ENCODE measurements around the gene GALNT14. TPM values are rescaled to one million over a fixed set of nuclear protein-coding genes. Genes with fewer than 3 reads are reported as not detected.
A peak's percentile ranks its signal among the peaks of the same experiment; 100 is the strongest.
"Not testable (repeated sequence)": the region's sequence is repeated elsewhere in the genome, so short reads cannot be mapped to it uniquely, and the experiment has no call there.

The GALNT14 gene, protein sequence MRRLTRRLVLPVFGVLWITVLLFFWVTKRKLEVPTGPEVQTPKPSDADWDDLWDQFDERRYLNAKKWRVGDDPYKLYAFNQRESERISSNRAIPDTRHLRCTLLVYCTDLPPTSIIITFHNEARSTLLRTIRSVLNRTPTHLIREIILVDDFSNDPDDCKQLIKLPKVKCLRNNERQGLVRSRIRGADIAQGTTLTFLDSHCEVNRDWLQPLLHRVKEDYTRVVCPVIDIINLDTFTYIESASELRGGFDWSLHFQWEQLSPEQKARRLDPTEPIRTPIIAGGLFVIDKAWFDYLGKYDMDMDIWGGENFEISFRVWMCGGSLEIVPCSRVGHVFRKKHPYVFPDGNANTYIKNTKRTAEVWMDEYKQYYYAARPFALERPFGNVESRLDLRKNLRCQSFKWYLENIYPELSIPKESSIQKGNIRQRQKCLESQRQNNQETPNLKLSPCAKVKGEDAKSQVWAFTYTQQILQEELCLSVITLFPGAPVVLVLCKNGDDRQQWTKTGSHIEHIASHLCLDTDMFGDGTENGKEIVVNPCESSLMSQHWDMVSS
- total RNA-seq (1 to 10 TPM; 2.1 to 2.8 TPM), polyA plus RNA-seq (1 to 10 TPM in 1 of 2 donors, under 1 TPM in 1; 0.85 to 2.8 TPM)
- long read RNA-seq, donor 1, partial matches to known transcripts: 0 of 1 reads
- long read RNA-seq, donor 1, other reads (novel, unspliced or antisense): 0 of 1 reads
- long read RNA-seq, donor 2: 0 reads
- long read RNA-seq, donor 3, partial matches to known transcripts: 0 of 2 reads
- long read RNA-seq, donor 3, other reads (novel, unspliced or antisense): 0 of 2 reads
- long read RNA-seq, donor 4: 0 reads
- long read RNA-seq, donor 5: 0 reads

- TF ChIP-seq CTCF (IDR thresholded peaks at IDR 0.05; ENCODE audit: control extremely low read depth, extremely low read depth): no peak
- ATAC-seq (ENCODE audit: insufficient read depth, low FRiP score) (peak; percentile 61), DNase-seq (peak; percentile 66 to 70 (median 69))
- H3K4me1 ChIP-seq (ENCODE audit: control insufficient read depth in 5 of 5, insufficient read depth in 5 of 5, low read length in 5 of 5): peaks cover 0 to 11% (median 0%) of the 10 kb centered on the region in 5 donors
- H3K27ac ChIP-seq (ENCODE audit: low read depth in 1 of 2, low read length in 1 of 2): no peak within 1 kb of the TSS
- no peak within 1 kb of the TSS for H3K9ac ChIP-seq (ENCODE audit: insufficient read depth in 1 of 2, low read length in 2 of 2)
- peaks cover 0 to 2% (median 0%) of the 10 kb centered on the region in 4 donors for H3K9me3 ChIP-seq (ENCODE audit: control insufficient read depth in 4 of 4, insufficient read depth in 3 of 4, low read length in 3 of 4)
- peak within 1 kb of the TSS; percentile 51 for H3K4me3 ChIP-seq
- 2% methylated on average over 63 to 95 of the region's 95 CpGs for WGBS, 2 donors
- H3K27me3 ChIP-seq (ENCODE audit: control insufficient read depth in 3 of 3, insufficient read depth in 3 of 3, low read length in 2 of 3): peaks cover 0 to 46% (median 38%) of the 10 kb centered on the region in 3 donors
- H3K36me3 ChIP-seq (ENCODE audit: control insufficient read depth in 4 of 4, insufficient read depth in 4 of 4, low read length in 4 of 4): no peaks in the 10 kb centered on the region
Measured at GRCh38 chr2:31138037-31138962, at the start of gene GALNT14. GALNT14 (minus strand) TSS chr2:31138440; CDS start chr2:31138086, 354 bp downstream.

DNA sequence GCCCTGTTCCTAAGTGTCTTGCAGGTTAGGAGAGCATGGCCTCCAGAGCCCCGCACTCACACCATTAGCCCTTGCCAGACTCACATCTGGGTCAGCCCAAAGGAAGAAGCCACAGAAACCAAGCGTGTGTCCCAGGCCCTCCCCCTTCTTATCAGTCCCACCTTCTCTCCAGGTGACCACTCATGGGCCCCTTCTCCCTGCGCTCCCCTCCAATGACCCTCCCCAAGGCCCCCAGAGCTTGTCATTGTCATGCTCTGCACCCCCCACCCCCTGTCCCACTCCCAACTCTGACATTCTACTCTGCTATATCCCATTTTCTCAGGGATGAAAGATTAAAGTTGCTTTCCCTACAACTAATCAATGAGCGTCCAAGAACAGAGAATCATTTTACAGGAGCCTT, 48.9 kb upstream of the GALNT14 start:
- DNase-seq: no peak
- Histone ChIP-seq H3K9ac (ENCODE audit: insufficient read depth in 1 of 2, low read length in 2 of 2) (no peak overlapping the region), H3K4me1 (ENCODE audit: control insufficient read depth in 5 of 5, insufficient read depth in 5 of 5, low read length in 5 of 5) (no peaks in the 10 kb centered on the region), H3K4me3 (no peak overlapping the region), H3K36me3 (ENCODE audit: control insufficient read depth in 4 of 4, insufficient read depth in 4 of 4, low read length in 4 of 4) (no peaks in the 10 kb centered on the region), H3K27ac (ENCODE audit: low read depth in 1 of 2, low read length in 1 of 2) (no peak overlapping the region), H3K27me3 (ENCODE audit: control insufficient read depth in 3 of 3, insufficient read depth in 3 of 3, low read length in 2 of 3) (peaks cover 0 to 7% (median 5%) of the 10 kb centered on the region in 3 donors), H3K9me3 (ENCODE audit: control insufficient read depth in 4 of 4, insufficient read depth in 3 of 4, low read length in 3 of 4) (no peaks in the 10 kb centered on the region)
- 88 to 93% methylated on average over 3 to 4 of the region's 4 CpGs for WGBS, 2 donors
- no peak for TF ChIP-seq CTCF (IDR thresholded peaks at IDR 0.05; ENCODE audit: control extremely low read depth, extremely low read depth)
- ATAC-seq (ENCODE audit: insufficient read depth, low FRiP score): no peak

DNA sequence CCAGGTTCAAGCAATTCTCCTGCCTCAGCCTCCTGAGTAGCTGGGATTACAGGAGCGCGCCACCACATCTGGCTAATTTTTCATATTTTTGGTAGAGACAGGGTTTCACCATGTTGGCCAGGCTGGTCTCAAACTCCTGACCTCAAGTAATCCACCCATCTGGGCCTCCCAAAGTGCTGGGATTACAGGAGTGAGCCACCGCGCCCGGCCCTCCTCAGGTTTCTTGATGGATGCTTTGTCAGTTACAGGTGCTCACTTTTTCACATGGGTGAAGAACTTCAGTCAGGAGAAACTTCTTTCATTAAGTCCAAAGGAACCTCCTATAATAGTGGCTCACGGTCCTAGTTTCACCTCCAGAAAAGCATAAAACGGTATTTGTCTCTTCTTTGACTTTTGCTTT, 45.7 kb upstream of the GALNT14 start:
- not testable (repeated sequence) for ATAC-seq (ENCODE audit: insufficient read depth, low FRiP score); DNase-seq; H3K27ac ChIP-seq (ENCODE audit: low read depth in 1 of 2, low read length in 1 of 2); H3K4me3 ChIP-seq; H3K9me3 ChIP-seq (ENCODE audit: control insufficient read depth in 4 of 4, insufficient read depth in 3 of 4, low read length in 3 of 4); H3K9ac ChIP-seq (ENCODE audit: insufficient read depth in 1 of 2, low read length in 2 of 2); H3K27me3 ChIP-seq (ENCODE audit: control insufficient read depth in 3 of 3, insufficient read depth in 3 of 3, low read length in 2 of 3); H3K36me3 ChIP-seq (ENCODE audit: control insufficient read depth in 4 of 4, insufficient read depth in 4 of 4, low read length in 4 of 4); H3K4me1 ChIP-seq (ENCODE audit: control insufficient read depth in 5 of 5, insufficient read depth in 5 of 5, low read length in 5 of 5)
- 85 to 100% methylated on average over 7 of the region's 7 CpGs for WGBS, 2 donors
